CD4-positive, alpha-beta T cell treated with Interleukin-6 at 100 ng/mL for 8 hours (primary cell): Measurements from ENCODE around the gene SLC2A10.

ENCODE experiments used
- DNase-seq: peaks from one replicate; pipeline ENCODE4 v3.0.0-alpha.2; 2020; ENCODE audit warnings: mixed read lengths, low spot score

The SLC2A10 gene

DNA sequence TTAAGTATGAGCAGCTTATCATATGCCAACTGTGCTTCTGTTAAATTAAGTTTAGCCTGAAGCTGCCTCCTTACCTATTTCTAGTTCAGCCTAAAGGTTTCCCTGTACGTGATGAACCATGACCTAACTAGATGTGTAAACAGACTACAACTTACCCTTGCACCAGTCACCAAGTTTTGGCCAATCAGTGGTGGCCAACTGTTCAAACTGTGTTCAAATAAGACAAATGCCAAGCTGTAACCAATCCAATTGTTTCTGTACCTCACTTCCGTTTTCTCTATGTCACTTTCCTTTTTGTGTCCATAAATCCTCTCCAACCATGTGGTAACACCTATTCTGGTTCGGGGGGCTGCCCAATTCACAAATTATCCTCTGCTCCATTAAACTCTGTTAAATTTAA, 6.0 kb upstream of the SLC2A10 start:
- DNase-seq: no peak

DNA sequence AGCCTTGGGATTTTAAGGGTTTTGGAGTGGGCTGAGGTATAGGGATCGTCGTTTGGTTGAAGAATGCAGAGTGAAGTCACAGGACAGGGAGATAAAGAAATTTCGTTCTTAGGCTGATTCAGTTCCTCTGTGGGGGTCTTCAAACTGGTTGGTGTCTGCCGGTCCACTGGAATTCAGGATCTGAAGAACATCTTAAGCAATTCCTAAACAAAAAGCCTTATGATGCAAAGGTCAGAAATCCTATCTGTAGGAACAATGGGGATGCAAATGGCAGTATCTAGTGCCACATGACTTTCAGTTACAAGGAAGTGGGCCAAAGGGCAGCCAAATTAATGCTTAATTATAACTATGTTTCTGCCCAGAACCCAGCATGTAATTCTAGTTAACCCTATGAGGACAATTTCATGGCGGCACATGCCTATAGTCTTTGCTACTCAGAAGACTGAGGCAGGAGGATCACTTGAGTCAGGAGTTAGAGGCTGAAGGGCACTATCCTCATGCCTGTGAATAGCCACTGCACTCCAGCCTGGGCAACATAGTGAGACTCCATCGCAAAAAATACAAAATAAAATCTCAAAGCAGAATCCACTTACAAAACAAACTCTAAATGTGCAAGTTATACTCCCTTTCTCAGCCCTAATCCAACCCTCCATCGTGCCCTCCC, 4.6 kb upstream of the SLC2A10 start:
- no peak for DNase-seq

GRCh38 chr20:46705378-46705729, 4.1 kb upstream of the SLC2A10 start:
- no peak for DNase-seq

DNA sequence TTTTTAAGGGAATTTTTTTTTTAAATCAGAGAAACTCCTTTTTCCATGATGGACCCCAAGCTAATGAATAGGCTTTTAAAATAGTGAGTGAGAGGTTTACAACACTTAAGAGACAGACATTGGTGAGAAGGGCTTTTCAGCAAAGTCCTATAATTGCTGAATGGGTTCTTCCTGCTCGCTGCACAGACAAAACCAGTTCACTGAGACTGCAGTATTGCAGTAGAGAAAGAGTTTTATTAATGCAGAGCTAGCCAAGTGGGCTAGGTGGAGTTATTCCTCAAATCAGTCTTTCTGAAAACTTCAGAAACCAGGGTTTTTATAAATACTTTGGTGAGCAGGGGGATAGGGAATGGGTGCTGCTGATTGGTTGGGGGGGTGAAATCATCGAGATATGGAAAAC, 3.2 kb upstream of the SLC2A10 start:
- no peak for DNase-seq

DNA sequence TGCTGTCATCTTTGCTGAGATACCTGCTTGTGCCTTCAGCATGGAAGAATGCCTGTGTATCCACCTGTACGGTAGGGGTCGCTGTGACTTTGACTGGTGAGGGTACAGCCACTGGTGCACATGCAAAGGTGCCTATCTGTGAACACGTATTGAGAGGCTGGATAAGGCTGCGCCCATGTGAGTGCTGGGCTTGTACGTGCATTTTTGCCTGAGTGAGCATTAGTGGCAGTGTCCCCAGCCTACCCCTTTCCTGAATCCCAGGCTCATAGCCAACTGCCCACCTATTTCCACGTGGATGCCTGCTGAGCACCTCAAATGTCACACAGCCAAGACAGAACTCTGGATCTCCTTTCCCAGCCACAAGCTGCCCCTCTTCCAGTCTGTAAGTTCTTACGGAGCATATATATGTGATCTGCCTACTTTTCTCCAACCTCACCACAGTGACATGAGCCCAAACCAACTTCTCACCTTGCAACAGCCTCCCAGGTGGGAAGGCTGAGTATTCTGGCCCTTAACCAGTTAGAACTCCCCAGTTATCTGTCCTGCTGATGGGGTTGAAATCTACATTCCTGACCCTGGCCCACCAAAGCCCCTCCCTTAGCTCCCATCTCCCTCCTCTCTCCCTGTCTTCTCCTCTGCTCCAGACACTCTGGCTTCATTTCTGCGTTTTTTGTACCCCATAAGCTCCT, 1.1 kb upstream of the SLC2A10 start:
- DNase-seq: no peak

DNA sequence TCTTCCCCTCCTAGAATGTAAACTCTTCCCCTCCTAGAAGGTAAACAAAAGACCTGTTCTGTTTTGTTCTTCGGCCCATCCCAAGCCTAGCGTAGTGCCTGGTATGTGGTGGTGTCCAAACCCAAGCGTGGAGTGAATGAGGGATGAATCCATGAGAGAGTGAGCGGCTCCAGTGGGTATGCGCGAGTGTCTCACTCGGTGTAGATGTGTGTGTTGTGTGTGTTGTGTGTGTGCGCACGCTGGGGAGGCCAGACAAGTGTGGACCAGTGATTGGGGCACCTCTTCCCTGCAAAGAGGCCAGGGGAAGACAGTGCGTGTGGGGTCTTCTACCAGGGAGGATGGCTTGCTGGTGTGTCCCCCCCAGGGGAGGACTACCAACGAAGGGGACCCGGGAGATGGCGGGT, 392 bp upstream of the SLC2A10 start:
- DNase-seq: no peak

- no peak for DNase-seq
Observed at GRCh38 chr20:46710153-46710913, 884 bp downstream of the SLC2A10 start.

DNA sequence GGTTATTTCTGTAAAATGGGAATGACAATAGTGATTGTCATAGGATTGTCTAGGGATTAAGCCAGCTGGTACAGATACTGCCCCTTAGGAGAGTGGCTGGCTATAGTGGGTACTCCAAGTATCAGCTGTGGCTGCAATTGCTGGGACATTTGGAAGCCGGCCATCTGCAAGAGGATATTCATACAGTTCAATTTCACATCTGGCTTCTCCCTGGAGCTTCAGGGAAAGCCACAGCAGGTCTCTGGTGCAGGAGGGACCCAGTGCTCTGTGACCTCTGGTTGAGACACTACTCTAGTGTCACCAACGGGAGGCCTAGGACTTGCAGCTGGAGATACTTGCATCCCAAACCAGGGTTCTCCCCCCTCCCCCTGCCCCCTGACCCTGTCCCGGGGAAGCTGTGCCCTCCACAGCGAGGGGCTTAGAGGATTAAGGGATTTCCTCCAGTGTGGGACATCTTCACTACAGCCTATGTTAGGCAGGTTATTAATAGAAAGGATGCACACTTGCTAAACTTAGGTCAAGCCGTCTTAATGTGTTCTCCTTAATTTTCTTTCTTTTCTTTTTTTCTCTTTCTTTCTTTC, 2.7 kb downstream of the SLC2A10 start:
- DNase-seq: no peak

- DNase-seq: no peak
Observed at GRCh38 chr20:46713957-46714834, 4.7 kb downstream of the SLC2A10 start.

- DNase-seq: no peak
Observed at GRCh38 chr20:46715292-46715756, 5.9 kb downstream of the SLC2A10 start.

DNA sequence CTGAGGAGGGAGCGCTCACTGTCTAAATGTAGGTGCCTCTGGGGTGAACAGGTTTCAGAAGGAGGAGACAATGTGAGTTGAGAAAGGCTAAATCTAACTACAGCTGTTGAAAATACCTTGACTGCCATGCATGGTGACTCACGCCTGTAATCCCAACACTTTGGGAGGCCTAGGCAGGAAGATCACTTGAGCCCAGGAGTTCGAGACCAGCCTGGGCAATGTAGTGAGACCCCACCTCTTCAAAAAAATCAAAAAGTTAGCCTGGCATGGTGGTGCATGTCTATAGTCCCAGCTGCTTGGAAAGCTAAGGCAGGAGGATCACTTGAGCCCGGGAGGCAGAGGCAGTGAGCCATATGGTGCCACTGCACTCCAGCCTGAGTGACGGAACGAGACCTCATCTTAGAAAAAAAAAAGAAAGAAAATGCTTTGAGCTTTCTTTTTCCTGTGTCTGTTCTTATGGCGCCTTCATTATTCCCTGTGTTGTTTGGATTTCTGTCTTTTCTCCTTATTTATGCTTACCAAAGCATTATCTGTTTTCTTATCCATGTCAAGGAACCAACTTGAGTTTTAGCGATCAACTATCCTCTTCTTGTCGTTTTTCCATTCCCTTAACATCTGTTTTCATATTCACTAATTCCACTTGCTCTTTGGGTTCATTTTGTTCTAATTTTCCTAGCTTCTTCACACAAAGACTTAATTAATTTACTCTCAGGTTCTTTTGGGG, 8.5 kb downstream of the SLC2A10 start:
- no peak for DNase-seq

- no peak for DNase-seq
Observed at GRCh38 chr20:46720019-46720418, 10.6 kb downstream of the SLC2A10 start.

GRCh38 chr20:46720776-46721425, 11.5 kb downstream of the SLC2A10 start:
- DNase-seq: no peak

DNA sequence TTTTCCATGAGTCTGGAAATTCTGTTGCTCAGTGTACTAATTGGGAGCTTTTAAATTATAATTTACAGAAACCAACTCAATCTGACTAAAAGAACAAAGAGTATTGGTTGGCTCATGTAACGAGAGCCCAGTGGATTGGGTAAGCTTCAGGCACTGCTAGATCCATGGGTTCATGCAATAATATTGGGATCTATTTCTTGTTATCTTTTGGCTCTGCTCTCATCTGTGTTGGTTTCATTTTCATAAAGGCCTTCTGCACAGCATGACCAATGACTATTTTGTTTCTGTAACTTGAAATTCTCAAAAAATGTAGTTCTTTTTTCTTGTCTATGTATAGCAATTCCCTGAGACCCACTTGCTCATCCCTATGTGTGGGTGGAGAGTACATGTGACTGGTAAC, 12.0 kb downstream of the SLC2A10 start:
- DNase-seq: no peak

DNA sequence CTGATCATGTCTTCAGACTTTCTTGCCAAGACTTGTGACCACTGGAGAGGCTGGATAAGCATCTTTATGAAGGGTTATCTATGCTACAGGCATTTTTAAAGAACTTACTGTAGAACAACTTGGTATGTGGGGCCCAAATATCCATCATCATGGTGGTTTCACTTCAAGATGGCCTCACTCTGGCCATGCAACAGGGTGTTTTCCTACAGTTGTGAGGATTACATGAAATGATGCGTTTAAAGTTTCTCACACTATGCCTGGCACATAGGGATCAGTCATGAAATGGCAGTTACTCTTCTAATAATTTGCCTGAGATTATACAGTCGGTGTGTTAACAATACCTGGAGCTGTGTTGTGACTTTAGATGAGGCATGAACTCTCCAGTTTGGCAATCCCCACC, 13.0 kb downstream of the SLC2A10 start:
- no peak for DNase-seq

DNA sequence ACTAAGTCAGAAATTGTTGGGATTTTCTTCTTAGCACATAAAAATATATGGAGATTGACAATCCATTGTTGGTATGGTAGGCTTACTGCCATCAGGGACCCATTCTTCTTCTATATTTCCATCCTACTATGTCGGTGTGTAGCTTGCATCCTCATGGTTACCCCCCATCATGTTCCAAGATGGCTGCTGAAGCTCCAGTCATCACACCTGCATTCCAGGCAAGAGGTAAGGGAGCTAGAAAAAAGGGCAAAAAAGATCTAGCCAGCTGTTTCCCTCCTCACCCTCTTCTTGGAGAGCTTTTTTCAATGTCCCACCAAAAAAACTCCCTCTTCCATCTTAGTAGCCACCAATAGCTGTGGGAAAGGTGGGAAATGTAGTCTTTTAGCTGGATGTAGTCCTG, 13.6 kb downstream of the SLC2A10 start:
- no peak for DNase-seq

DNA sequence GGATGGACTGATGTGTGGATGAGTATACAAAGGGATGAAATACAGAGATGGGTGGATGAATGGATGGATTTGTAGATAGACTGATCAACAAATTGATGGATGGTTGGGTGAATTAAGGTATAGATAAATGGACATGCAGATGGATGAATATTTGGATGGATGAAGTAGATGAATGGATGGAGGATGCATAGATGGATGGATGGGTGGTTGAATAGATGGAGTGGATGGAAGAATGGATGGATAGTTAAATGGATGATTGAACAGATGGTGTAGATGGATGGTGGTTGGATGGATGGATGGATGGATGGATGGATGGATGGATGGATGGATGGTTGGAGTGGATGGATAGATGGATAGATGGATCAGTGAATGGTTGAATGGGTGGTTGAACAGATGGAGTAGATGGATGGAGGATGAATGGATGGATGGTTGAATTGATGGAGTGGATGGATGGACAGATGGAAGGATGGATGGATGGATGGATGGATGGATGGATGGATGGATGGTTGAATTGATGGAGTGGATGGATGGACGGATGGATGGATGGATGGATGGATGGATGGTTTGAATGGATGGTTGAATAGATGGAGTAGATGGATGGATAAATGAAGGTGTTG, 15.0 kb downstream of the SLC2A10 start:
- no peak for DNase-seq

DNA sequence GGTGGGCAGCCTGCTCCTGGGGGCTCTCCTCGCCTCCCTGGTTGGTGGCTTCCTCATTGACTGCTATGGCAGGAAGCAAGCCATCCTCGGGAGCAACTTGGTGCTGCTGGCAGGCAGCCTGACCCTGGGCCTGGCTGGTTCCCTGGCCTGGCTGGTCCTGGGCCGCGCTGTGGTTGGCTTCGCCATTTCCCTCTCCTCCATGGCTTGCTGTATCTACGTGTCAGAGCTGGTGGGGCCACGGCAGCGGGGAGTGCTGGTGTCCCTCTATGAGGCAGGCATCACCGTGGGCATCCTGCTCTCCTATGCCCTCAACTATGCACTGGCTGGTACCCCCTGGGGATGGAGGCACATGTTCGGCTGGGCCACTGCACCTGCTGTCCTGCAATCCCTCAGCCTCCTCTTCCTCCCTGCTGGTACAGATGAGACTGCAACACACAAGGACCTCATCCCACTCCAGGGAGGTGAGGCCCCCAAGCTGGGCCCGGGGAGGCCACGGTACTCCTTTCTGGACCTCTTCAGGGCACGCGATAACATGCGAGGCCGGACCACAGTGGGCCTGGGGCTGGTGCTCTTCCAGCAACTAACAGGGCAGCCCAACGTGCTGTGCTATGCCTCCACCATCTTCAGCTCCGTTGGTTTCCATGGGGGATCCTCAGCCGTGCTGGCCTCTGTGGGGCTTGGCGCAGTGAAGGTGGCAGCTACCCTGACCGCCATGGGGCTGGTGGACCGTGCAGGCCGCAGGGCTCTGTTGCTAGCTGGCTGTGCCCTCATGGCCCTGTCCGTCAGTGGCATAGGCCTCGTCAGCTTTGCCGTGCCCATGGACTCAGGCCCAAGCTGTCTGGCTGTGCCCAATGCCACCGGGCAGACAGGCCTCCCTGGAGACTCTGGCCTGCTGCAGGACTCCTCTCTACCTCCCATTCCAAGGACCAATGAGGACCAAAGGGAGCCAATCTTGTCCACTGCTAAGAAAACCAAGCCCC, 16.0 kb downstream of the SLC2A10 start:
- no peak for DNase-seq

- no peak for DNase-seq
Observed at GRCh38 chr20:46731770-46732169, 22.3 kb downstream of the SLC2A10 start.
